Measurements from ENCODE around the gene OTX2.

OTX2 gene

GRCh38 chr14:56809270-56810146 is 771 bp downstream of the OTX2 start:
- H3K4me2 ChIP-seq (ENCODE audit: low read depth, low read length, poor library complexity, severe bottlenecking) = no peak overlapping the region
- H3K9me3 ChIP-seq (ENCODE audit: insufficient read depth, low read depth, low read length) = no peaks in the 10 kb centered on the region
- no peaks in the 10 kb centered on the region for H3K9me2 ChIP-seq (replicated peaks; ENCODE audit: low read depth, low read length)
- no peak for TF ChIP-seq EZH2phosphoT487 (IDR thresholded peaks at IDR 0.05; ENCODE audit: borderline replicate concordance)
- TF ChIP-seq CTCF (conservative IDR thresholded peaks at IDR 0.05; ENCODE audit: low read length) = no peak
- H4K20me1 ChIP-seq (ENCODE audit: insufficient read depth, low read length, poor library complexity, severe bottlenecking) = no peaks in the 10 kb centered on the region
- H3K4me1 ChIP-seq (ENCODE audit: insufficient read depth, low read length, poor library complexity, severe bottlenecking) = no peaks in the 10 kb centered on the region
- H2AFZ ChIP-seq (ENCODE audit: low read length) = no peak overlapping the region
- no peaks in the 10 kb centered on the region for H3F3A ChIP-seq (ENCODE audit: low read depth)
- H3K79me2 ChIP-seq (ENCODE audit: insufficient read depth, low read length) = no peaks in the 10 kb centered on the region
- no peak overlapping the region for H3K4me3 ChIP-seq (ENCODE audit: low read length, poor library complexity, severe bottlenecking)
- H3K36me3 ChIP-seq (ENCODE audit: insufficient read depth, low read length) = no peaks in the 10 kb centered on the region
- H3K9ac ChIP-seq (ENCODE audit: low read depth, low read length, poor library complexity, severe bottlenecking) = no peak overlapping the region
- no peaks in the 10 kb centered on the region for H3K27me3 ChIP-seq (ENCODE audit: insufficient read depth, low read length, poor library complexity, severe bottlenecking)

- Histone ChIP-seq H3F3A (ENCODE audit: low read depth) (no peaks in the 10 kb centered on the region), H3K9me3 (ENCODE audit: insufficient read depth, low read depth, low read length) (no peaks in the 10 kb centered on the region), H3K9ac (ENCODE audit: low read depth, low read length, poor library complexity, severe bottlenecking) (no peak overlapping the region), H3K27me3 (ENCODE audit: insufficient read depth, low read length, poor library complexity, severe bottlenecking) (no peaks in the 10 kb centered on the region), H3K4me3 (ENCODE audit: low read length, poor library complexity, severe bottlenecking) (no peak overlapping the region), H3K36me3 (ENCODE audit: insufficient read depth, low read length) (no peaks in the 10 kb centered on the region), H3K4me2 (ENCODE audit: low read depth, low read length, poor library complexity, severe bottlenecking) (no peak overlapping the region), H4K20me1 (ENCODE audit: insufficient read depth, low read length, poor library complexity, severe bottlenecking) (no peaks in the 10 kb centered on the region), H3K9me2 (replicated peaks; ENCODE audit: low read depth, low read length) (no peaks in the 10 kb centered on the region), H2AFZ (ENCODE audit: low read length) (no peak overlapping the region), H3K79me2 (ENCODE audit: insufficient read depth, low read length) (no peaks in the 10 kb centered on the region), H3K4me1 (ENCODE audit: insufficient read depth, low read length, poor library complexity, severe bottlenecking) (no peaks in the 10 kb centered on the region)
- no peak for TF ChIP-seq EZH2phosphoT487 (IDR thresholded peaks at IDR 0.05; ENCODE audit: borderline replicate concordance)
- no peak for TF ChIP-seq CTCF (conservative IDR thresholded peaks at IDR 0.05; ENCODE audit: low read length)
These were observed 1.7 kb downstream of the OTX2 start for GRCh38 chr14:56808383-56809269.

- H3K4me1 ChIP-seq (ENCODE audit: insufficient read depth, low read length, poor library complexity, severe bottlenecking) = no peaks in the 10 kb centered on the region
- no peaks in the 10 kb centered on the region for H3K27me3 ChIP-seq (ENCODE audit: insufficient read depth, low read length, poor library complexity, severe bottlenecking)
- H3K9ac ChIP-seq (ENCODE audit: low read depth, low read length, poor library complexity, severe bottlenecking) = no peak overlapping the region
- H3K4me3 ChIP-seq (ENCODE audit: low read length, poor library complexity, severe bottlenecking) = no peak overlapping the region
- H2AFZ ChIP-seq (ENCODE audit: low read length) = no peak overlapping the region
- no peaks in the 10 kb centered on the region for H3F3A ChIP-seq (ENCODE audit: low read depth)
- no peak overlapping the region for H3K4me2 ChIP-seq (ENCODE audit: low read depth, low read length, poor library complexity, severe bottlenecking)
- no peaks in the 10 kb centered on the region for H3K9me2 ChIP-seq (replicated peaks; ENCODE audit: low read depth, low read length)
- H3K9me3 ChIP-seq (ENCODE audit: insufficient read depth, low read depth, low read length) = no peaks in the 10 kb centered on the region
- H4K20me1 ChIP-seq (ENCODE audit: insufficient read depth, low read length, poor library complexity, severe bottlenecking) = no peaks in the 10 kb centered on the region
- no peaks in the 10 kb centered on the region for H3K79me2 ChIP-seq (ENCODE audit: insufficient read depth, low read length)
- no peaks in the 10 kb centered on the region for H3K36me3 ChIP-seq (ENCODE audit: insufficient read depth, low read length)
- TF ChIP-seq CTCF (conservative IDR thresholded peaks at IDR 0.05; ENCODE audit: low read length) (no peak), EZH2phosphoT487 (IDR thresholded peaks at IDR 0.05; ENCODE audit: borderline replicate concordance) (no peak)
These were observed 2.2 kb downstream of the OTX2 start for GRCh38 chr14:56808110-56808382.

Data from Loucy (cell line).